Ovary (tissue), 3 donors: ENCODE results near the gene CCNC.

Experiments
- EP300 ChIP-seq: sonication (generic); formaldehyde crosslinking; IDR thresholded peaks from one replicate; pipeline ENCODE4 v1.6.1; 2017; ENCODE audit warnings: antibody characterized with exemption
- POLR2A ChIP-seq: fragments of 450-650 bp; IDR thresholded peaks from one replicate; pipeline ENCODE4 v1.6.1; 2017; ENCODE audit warnings: antibody characterized with exemption, mild to moderate bottlenecking, moderate library complexity
- TF ChIP-seq, protein P1 (sequence below), 3 donors: fragments of 450-650 bp in 2 of 3; fragments of 200-600 bp in 1 of 3; IDR thresholded peaks; one replicate each; pipeline versions ENCODE4 v1.5.1 to v1.8.0; 2016 to 2022; ENCODE audit warnings: antibody characterized with exemption in 3 of 3, mild to moderate bottlenecking in 1 of 3
- donor health status: DM: no; HTN: no; CAD: no.

DNA sequence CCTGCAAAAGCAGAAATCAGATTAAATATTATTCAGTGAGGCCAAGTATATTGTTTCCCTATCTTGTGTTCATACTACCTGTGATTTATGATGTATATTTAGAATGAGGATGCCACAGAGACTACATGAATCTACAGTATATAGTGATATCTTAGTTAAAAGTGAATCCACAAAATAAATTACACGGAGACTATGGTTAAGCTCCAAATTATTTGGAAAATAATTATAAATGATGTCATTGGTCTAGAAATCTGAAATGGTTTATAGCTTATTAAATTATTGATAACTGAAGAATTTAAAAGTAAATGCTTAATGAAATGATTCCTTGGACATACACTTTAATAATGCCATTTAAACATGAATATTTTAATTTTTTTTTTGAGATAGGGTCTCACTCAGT is 49.0 kb downstream of the CCNC start:
- TF ChIP-seq, protein P1, sequence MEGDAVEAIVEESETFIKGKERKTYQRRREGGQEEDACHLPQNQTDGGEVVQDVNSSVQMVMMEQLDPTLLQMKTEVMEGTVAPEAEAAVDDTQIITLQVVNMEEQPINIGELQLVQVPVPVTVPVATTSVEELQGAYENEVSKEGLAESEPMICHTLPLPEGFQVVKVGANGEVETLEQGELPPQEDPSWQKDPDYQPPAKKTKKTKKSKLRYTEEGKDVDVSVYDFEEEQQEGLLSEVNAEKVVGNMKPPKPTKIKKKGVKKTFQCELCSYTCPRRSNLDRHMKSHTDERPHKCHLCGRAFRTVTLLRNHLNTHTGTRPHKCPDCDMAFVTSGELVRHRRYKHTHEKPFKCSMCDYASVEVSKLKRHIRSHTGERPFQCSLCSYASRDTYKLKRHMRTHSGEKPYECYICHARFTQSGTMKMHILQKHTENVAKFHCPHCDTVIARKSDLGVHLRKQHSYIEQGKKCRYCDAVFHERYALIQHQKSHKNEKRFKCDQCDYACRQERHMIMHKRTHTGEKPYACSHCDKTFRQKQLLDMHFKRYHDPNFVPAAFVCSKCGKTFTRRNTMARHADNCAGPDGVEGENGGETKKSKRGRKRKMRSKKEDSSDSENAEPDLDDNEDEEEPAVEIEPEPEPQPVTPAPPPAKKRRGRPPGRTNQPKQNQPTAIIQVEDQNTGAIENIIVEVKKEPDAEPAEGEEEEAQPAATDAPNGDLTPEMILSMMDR (IDR thresholded peaks at IDR 0.05), result no peak
- no peak for TF ChIP-seq POLR2A
- no peak for TF ChIP-seq EP300
